ENCODE measurements around the gene TRAP1.
A peak's percentile ranks its signal among the peaks of the same experiment; 100 is the strongest.
"Not testable (repeated sequence)": the region's sequence is repeated elsewhere in the genome, so short reads cannot be mapped to it uniquely, and the experiment has no call there.

The TRAP1 gene

DNA sequence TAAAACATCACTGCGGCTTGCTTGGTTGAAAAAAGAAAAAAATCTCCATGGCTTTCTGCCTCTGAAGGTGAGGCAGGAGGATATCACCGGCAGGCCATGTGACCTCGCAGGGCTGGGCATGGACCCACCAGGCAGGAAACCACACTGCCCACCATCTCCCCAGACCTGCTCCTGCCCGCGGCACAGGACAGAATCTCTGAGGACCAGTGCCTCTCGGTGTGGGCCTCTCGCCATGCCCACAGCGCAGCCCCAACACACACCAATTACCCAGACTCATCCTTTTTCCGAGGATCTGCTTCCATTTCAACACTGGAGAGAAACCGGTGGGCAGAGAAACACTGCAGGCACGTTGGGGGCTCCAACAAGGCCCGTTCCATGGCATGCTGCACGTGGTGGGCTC, 46.6 kb downstream of the TRAP1 start:
- no peak for DNase-seq

GRCh38 chr16:3669082-3669481, 48.2 kb downstream of the TRAP1 start:
- DNase-seq: no peak

- no peak for DNase-seq
These were observed 48.7 kb downstream of the TRAP1 start for GRCh38 chr16:3668626-3669025.

GRCh38 chr16:3665508-3665907, 51.8 kb downstream of the TRAP1 start:
- no peak for DNase-seq

GRCh38 chr16:3664187-3664896, 53.0 kb downstream of the TRAP1 start:
- no peak for DNase-seq

GRCh38 chr16:3662601-3663000, 54.7 kb downstream of the TRAP1 start:
- DNase-seq: no peak

DNA sequence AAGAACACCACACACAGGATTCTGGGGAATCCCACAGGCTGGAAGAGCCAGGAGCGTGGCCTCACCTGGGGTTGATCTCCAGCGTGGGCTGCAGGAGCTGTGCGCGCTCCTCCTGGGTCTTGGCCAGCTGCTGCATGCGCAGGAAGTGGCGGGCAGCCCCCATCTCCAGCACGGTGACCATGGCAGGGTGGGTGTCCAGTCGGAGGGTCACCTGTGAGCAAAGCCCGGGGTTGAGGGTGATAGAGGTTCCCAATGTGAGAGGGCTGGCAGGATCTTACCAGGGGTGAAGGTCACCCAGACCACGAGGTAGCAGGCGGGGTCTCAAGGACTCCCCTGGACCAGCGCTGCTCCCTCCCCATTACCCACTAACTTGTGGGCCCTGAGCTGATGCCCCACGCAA, 55.4 kb downstream of the TRAP1 start:
- DNase-seq: no peak

DNA sequence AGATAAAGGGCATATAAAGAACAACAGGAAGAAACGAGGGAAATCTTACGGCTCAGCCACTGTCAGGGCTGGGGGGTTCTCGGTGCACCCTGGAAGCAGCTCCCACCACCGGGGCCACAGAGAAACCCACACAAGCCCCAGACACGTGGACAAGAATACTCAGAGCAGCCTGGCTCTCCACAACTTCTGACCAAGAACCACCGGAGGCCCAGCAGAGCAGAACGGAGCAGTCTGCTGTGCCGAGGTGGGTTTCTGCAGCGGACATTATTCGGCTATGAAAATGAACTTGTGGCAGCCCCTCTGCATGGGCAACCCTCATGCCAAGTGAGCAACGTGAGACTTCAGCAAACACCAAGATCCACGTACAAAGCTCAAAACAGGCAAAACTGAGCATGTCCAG, 56.0 kb downstream of the TRAP1 start:
- no peak for DNase-seq

GRCh38 chr16:3659251-3659650, 58.1 kb downstream of the TRAP1 start:
- DNase-seq: no peak

DNA sequence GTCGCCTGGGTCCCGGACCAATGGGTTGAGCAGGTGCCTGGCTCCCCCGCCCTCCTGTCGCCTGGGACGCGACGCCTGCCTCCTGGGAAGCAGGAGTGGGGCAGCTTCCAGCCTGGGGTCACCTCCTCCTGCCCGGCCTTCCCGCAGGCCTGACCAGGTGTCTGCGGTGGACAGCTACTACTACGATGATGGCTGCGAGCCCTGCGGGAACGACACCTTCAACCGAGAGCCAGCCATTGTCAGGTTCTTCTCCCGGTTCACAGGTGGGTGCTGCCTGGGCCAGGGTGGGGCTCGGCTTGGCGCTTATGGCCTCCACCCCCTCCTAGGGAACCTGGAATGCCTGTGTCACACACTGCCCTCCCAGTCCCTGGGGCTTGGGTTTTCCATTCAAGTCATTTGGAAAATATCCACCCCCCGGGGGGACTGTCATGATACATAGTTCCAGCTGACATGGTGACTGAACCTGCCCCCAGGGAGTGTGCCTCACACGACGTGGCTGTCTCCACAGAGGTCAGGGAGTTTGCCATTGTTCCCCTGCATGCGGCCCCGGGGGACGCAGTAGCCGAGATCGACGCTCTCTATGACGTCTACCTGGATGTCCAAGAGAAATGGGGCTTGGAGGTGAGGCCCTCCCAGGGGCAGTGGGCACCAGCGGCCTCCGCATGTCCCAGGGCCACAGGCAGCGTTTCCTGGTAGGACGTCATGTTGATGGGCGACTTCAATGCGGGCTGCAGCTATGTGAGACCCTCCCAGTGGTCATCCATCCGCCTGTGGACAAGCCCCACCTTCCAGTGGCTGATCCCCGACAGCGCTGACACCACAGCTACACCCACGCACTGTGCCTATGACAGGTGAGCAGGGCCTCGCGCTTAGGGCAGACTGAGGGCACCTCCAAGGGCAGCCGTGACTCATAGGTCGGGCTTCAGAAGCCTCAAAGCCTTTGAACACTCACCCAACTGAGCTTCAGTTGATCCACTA, 60.5 kb downstream of the TRAP1 start:
- no peak for DNase-seq

DNA sequence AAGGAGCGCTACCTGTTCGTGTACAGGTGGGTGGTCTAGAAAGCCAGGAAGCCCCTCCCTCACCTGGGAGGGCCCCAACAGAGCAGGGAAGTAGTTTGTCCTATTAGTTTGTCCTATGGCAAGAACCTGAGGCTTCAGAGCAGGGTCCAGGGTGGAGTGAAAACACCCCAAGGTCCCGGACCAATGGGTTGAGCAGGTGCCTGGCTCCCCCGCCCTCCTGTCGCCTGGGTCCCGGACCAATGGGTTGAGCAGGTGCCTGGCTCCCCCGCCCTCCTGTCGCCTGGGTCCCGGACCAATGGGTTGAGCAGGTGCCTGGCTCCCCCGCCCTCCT, 61.2 kb downstream of the TRAP1 start:
- DNase-seq: not testable (repeated sequence)

GRCh38 chr16:3655396-3656159, 61.7 kb downstream of the TRAP1 start:
- DNase-seq: no peak

GRCh38 chr16:3655030-3655395, 62.3 kb downstream of the TRAP1 start:
- no peak for DNase-seq

- DNase-seq: peak; percentile 79
These were observed 62.9 kb downstream of the TRAP1 start, which contains the start of gene DNASE1 for GRCh38 chr16:3654249-3654991. TSS of gene DNASE1 (plus strand) at chr16:3654691. CDS start at chr16:3655374, 683 bp downstream.

- DNase-seq: peak; percentile 42
These were observed 64.7 kb downstream of the TRAP1 start for GRCh38 chr16:3652373-3653195.

DNA sequence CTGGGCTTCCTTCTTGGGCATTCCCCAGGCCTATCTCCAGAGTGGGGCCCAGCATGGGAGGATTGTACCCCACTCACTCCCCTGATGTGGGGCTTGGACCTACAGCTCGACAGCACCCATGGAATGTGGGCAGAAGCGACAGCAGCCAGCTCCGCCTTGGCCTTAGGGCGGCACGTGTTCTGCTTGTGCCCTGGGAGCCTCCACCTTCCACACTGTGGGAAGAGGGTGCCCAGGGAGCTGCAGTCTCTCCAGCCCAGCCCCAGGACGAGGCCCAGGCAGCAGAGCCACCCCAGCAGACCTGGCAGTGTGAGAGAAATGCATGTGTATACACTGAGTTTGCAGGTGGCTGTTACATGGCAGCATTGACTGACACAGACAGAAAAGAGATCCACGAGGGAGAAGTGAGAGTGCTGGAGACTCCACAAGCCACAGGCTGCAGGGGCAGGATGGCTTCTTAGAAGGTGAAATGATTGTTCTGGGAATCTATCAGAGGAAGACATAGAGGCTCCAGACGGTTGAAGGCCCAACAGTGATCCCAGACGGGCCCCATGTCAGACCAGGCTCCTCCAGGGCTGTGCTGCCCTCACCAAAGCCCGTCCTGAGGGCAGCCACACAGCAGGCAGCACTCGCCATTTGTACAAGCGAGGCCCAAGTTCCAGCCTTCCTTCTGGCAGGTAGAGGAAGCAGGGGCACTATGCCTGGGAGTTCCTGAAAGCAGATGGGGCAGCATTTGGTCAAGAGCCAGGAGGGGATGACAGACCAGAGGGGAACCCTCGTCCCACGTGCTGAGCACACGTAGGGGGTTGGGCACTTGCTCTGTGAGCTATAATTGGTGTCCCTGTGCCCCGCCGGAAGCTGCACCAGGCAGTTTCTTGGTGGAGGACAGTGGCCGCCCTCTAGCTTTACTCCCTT, 65.6 kb downstream of the TRAP1 start:
- DNase-seq: peak; percentile 48

GRCh38 chr16:3650631-3651265, 66.6 kb downstream of the TRAP1 start:
- peak; percentile 34 for DNase-seq

DNA sequence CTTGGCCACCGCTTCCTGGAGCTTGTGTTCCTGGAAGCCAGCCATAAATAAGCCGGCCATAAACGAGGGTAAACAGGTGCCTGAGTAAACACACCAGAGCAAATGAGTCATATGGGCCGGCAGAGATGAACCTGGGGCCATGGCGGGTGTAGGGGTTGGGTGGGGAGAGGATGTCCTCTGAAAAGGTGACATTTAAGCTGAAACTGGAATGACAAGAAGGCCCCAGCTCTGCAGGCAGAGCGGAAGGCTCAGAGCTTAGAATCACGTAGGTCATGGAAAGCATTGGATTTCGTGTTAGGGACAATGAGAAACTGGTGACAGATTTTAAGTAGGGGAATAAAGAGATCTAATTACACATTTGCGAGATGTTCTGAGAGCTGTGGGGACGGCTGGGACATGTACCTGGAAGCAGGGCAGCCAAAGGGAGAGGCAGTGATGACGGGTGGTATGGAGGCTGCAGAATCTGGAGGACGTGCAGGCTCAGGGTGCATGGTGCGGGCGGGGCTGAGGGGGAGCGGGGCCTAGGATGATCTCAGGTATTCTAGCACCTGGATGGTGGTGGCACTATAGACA, 70.9 kb downstream of the TRAP1 start:
- DNase-seq: peak; percentile 32

DNA sequence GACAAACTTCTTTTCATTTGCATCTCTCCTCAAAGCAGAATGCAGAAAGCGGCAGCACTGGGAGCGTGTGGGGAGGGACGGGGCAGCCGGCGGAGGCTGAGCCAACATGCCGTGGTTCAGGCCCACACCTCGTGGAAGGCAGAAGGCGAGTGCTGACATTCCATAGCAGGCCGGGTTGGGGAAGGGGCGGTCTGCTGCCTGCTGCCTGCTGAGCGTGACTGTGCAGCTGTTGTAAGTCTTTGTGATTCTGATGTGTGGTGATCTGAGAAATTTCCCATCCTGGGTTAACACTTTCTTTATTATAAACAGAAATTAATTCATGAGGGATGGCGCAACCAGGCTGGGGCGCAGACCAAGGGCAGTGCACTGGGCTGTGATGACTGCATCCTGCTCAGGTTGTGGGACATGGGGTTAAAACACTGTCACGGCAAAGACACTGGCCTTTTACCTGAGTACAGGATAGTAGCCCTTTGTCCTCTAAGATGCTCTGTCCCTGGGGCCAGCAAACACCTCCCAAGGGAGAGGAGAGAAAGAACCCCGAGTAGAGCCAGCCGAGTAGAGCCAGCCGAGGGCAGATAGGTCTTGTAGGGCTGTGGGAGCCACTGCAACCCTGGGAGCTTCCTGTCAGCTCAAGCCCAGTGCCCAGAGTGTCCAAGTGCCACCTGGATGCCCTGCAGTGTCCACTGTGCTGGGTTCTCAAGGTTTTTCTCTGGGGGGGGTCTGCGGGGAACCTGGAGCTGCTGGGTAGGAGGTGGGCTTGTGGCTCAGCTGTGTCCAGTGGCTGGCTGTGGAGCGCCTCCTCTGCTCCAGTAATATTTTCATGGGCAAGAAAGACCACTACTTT, 71.6 kb downstream of the TRAP1 start:
- peak; percentile 45 for DNase-seq
